Panc1 (cell line): Measurements from ENCODE around the gene HAND1. TPM values are rescaled to one million over a fixed set of nuclear protein-coding genes. Genes with fewer than 3 reads are reported as not detected.
"Not testable (repeated sequence)": the region's sequence is repeated elsewhere in the genome, so short reads cannot be mapped to it uniquely, and the experiment has no call there.

Experiments
- ATAC-seq: fragments of 200-7000 bp; cut with Tn5 transposase; 2 replicates; pipeline ENCODE4 v1.9.1; 2020; ENCODE audit warnings: mild to moderate bottlenecking, moderate library complexity
- BruUV-seq: library from RNA; stranded (reverse); fragments of 400-500 nt; replicated peaks from 2 replicates; lab custom pipeline; 2021; lab: Mats Ljungman, UMichigan
- CTCF ChIA-PET: fragments of 300-600 bp; sonication (Branson Sonifier 250); formaldehyde crosslinking; loops from one replicate; lab custom pipeline; 2022; ENCODE audit warnings: antibody characterized with exemption; lab: Charles Lee
- POLR2A ChIA-PET: fragments of 300-600 bp; sonication (Branson Sonifier 250); formaldehyde crosslinking; loops from one replicate; lab custom pipeline; 2022; ENCODE audit warnings: antibody characterized with exemption; lab: Charles Lee
- DNase-seq: peaks from one replicate; pipeline ENCODE4 v3.0.0-alpha.2; 2010; ENCODE audit warnings: low read depth, low spot score
- H3K27ac ChIP-seq: 2 replicates; pipeline ENCODE4 v1.5.1; 2011; ENCODE audit warnings: mild to moderate bottlenecking, low read length, inconsistent platforms
- H3K27me3 ChIP-seq: fragments of 200-500 bp; sonication (Bioruptor generic); 2 replicates; pipeline ENCODE4 v1.6.0; 2014; ENCODE audit warnings: low read length, inconsistent platforms; ENCODE audit not compliant: control insufficient read depth, insufficient read depth
- H3K36me3 ChIP-seq: fragments of 200-500 bp; sonication (Bioruptor generic); 2 replicates; pipeline ENCODE4 v1.5.1; 2014; ENCODE audit warnings: inconsistent platforms, mild to moderate bottlenecking, low read length, moderate library complexity; ENCODE audit not compliant: control insufficient read depth, insufficient read depth
- H3K4me1 ChIP-seq: 2 replicates; pipeline ENCODE4 v1.5.1; 2011; ENCODE audit warnings: inconsistent platforms, mild to moderate bottlenecking, low read length, moderate library complexity; ENCODE audit not compliant: control insufficient read depth, insufficient read depth
- H3K4me3 ChIP-seq, 2 experiments: 2 replicates each; pipeline ENCODE4 v1.5.1; 2011 to 2012; ENCODE audit warnings: low read depth in 2 of 2, low read length in 2 of 2, mild to moderate bottlenecking in 2 of 2, inconsistent platforms in 1 of 2, moderate library complexity in 1 of 2
- H3K9me3 ChIP-seq: fragments of 200-500 bp; sonication (Bioruptor generic); 2 replicates; pipeline ENCODE4 v1.5.1; 2014; ENCODE audit warnings: low read depth, mild to moderate bottlenecking, inconsistent platforms, low read length, moderate library complexity; ENCODE audit not compliant: control insufficient read depth, insufficient read depth
- POLR2AphosphoS5 ChIP-seq: IDR thresholded peaks from 2 replicates; pipeline ENCODE4 v1.6.1; 2012; ENCODE audit warnings: mild to moderate bottlenecking, low read depth, low read length, moderate library complexity
- SIN3A ChIP-seq: IDR thresholded peaks from 2 replicates; pipeline ENCODE4 v1.6.1; 2012; ENCODE audit warnings: low read depth, mild to moderate bottlenecking, low read length, moderate library complexity, borderline replicate concordance; ENCODE audit not compliant: insufficient read depth
- TCF7L2 ChIP-seq: IDR thresholded peaks from 2 replicates; pipeline ENCODE4 v1.6.1; 2011; ENCODE audit warnings: mild to moderate bottlenecking, low read depth, low read length, inconsistent platforms
- in situ Hi-C: cut with HindIII; loops from 2 replicates; pipeline ENCODE4 v1.10.0; 2016; ENCODE audit warnings: low sequenced_read_pairs, low pct_unique_long_range_greater_than_20kb
- intact Hi-C: fragments of 100-400 bp; cut with micrococcal nuclease; formaldehyde crosslinking; loops from one replicate; pipeline ENCODE4 v1.10.0; 2022; ENCODE audit not compliant: unreplicated experiment
- total RNA-seq: library from RNA; stranded (reverse); gene quantifications from one replicate; pipeline ENCODE4 v1.2.1, GENCODE V29; 2021; ENCODE audit not compliant: unreplicated experiment
- TF ChIP-seq, protein P1 (sequence below): fragments of 450-650 bp; IDR thresholded peaks from 2 replicates; pipeline ENCODE4 v1.5.1; 2017; ENCODE audit warnings: mild to moderate bottlenecking
- TF ChIP-seq, protein P2 (sequence below), 2 experiments: IDR thresholded peaks; 2 replicates each; pipeline ENCODE4 v1.6.1; 2011 to 2012; ENCODE audit warnings: low read depth in 2 of 2, control low read depth in 1 of 2, low read length in 1 of 2, mild to moderate bottlenecking in 1 of 2, moderate library complexity in 1 of 2; ENCODE audit not compliant: insufficient read depth in 1 of 2

Gene HAND1
- total RNA-seq, 1 experiment from 2014 or later: 0.10 TPM

DNA sequence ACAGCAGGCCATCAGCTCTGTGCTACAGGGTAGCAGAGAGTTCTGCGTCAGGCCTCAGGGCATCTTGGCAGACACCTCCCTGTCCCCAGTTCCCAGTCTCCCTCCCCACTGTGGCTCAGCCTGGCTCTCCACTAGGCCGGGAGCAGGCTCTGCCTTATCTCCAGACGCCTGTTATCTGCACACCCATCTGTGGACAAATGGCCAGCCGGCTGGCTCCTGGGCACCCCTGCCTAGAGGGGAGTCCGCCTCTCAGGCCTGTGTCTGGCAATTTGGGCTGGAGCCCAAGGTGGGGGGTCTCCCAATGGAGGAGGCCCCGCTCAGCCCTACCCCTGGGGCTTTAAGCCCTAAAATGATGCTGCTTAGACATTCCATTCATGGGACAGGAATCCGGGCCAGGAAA lies 39.2 kb upstream of the HAND1 start:
- intact Hi-C loops (no loop called here), in situ Hi-C loops (no loop called here)
- ChIA-PET POLR2A (no interaction called here), CTCF (no interaction called here)
- Histone ChIP-seq H3K27ac (no peak overlapping the region), H3K4me3 (no peak overlapping the region), H3K36me3 (no peaks in the 10 kb centered on the region), H3K27me3 (no peaks in the 10 kb centered on the region), H3K4me1 (no peaks in the 10 kb centered on the region), H3K9me3 (no peaks in the 10 kb centered on the region)
- ATAC-seq: no peak
- no peak for DNase-seq
- no TSS peak for BruUV-seq
- TF ChIP-seq, protein P1, sequence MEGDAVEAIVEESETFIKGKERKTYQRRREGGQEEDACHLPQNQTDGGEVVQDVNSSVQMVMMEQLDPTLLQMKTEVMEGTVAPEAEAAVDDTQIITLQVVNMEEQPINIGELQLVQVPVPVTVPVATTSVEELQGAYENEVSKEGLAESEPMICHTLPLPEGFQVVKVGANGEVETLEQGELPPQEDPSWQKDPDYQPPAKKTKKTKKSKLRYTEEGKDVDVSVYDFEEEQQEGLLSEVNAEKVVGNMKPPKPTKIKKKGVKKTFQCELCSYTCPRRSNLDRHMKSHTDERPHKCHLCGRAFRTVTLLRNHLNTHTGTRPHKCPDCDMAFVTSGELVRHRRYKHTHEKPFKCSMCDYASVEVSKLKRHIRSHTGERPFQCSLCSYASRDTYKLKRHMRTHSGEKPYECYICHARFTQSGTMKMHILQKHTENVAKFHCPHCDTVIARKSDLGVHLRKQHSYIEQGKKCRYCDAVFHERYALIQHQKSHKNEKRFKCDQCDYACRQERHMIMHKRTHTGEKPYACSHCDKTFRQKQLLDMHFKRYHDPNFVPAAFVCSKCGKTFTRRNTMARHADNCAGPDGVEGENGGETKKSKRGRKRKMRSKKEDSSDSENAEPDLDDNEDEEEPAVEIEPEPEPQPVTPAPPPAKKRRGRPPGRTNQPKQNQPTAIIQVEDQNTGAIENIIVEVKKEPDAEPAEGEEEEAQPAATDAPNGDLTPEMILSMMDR: no peak
- TF ChIP-seq, protein P2, sequence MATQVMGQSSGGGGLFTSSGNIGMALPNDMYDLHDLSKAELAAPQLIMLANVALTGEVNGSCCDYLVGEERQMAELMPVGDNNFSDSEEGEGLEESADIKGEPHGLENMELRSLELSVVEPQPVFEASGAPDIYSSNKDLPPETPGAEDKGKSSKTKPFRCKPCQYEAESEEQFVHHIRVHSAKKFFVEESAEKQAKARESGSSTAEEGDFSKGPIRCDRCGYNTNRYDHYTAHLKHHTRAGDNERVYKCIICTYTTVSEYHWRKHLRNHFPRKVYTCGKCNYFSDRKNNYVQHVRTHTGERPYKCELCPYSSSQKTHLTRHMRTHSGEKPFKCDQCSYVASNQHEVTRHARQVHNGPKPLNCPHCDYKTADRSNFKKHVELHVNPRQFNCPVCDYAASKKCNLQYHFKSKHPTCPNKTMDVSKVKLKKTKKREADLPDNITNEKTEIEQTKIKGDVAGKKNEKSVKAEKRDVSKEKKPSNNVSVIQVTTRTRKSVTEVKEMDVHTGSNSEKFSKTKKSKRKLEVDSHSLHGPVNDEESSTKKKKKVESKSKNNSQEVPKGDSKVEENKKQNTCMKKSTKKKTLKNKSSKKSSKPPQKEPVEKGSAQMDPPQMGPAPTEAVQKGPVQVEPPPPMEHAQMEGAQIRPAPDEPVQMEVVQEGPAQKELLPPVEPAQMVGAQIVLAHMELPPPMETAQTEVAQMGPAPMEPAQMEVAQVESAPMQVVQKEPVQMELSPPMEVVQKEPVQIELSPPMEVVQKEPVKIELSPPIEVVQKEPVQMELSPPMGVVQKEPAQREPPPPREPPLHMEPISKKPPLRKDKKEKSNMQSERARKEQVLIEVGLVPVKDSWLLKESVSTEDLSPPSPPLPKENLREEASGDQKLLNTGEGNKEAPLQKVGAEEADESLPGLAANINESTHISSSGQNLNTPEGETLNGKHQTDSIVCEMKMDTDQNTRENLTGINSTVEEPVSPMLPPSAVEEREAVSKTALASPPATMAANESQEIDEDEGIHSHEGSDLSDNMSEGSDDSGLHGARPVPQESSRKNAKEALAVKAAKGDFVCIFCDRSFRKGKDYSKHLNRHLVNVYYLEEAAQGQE (IDR thresholded peaks at IDR 0.05; ENCODE audit: insufficient read depth in 1 of 2, low read depth in 2 of 2, low read length in 1 of 2): no peak
- TF ChIP-seq SIN3A (no peak), TCF7L2 (no peak), POLR2AphosphoS5 (no peak)

DNA sequence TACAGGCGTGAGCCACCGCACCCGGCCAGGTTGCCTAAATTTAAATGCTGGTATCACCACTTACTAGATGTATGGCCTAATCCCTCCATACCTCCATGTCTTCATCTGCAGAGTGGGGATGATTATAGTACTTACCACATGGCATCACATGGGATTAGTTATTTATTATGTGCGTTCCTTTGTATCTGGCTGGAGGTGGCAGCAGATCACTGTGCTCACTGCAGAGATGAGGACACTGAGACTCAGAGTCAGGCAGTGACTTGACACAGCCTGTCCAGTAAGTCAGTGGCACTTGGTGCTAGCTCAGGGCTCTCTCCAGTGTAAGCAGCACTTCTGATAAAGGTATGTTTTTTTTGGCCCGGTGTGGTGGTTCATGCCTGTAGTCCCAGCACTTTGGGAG lies 38.4 kb upstream of the HAND1 start:
- ATAC-seq (peak; percentile 57), DNase-seq (no peak)
- Histone ChIP-seq H3K27ac (no peak overlapping the region), H3K4me1 (no peaks in the 10 kb centered on the region), H3K27me3 (no peaks in the 10 kb centered on the region), H3K4me3 (no peak overlapping the region), H3K9me3 (no peaks in the 10 kb centered on the region), H3K36me3 (no peaks in the 10 kb centered on the region)
- TF ChIP-seq POLR2AphosphoS5 (no peak), SIN3A (no peak), TCF7L2 (no peak)
- TF ChIP-seq, protein P1: no peak
- TF ChIP-seq, protein P2 (IDR thresholded peaks at IDR 0.05; ENCODE audit: insufficient read depth in 1 of 2, low read depth in 2 of 2, low read length in 1 of 2): no peak
- in situ Hi-C loops: no loop called here
- intact Hi-C loops: no loop called here
- ChIA-PET CTCF (no interaction called here), POLR2A (no interaction called here)
- BruUV-seq: no TSS peak

GRCh38 chr5:154515488-154515887 lies 37.5 kb upstream of the HAND1 start:
- ATAC-seq, CTCF ChIA-PET: not testable (repeated sequence)

More at GRCh38 chr5:154515488-154515887, 37.5 kb upstream of the HAND1 start:
- BruUV-seq, DNase-seq, H3K4me1 ChIP-seq, H3K27ac ChIP-seq, H3K9me3 ChIP-seq, H3K36me3 ChIP-seq, H3K27me3 ChIP-seq, H3K4me3 ChIP-seq, in situ Hi-C loops, intact Hi-C loops, POLR2A ChIA-PET: not testable (repeated sequence)
